Panc1 (cell line): Measurements from ENCODE around the gene YAP1. TPM values are rescaled to one million over a fixed set of nuclear protein-coding genes. Genes with fewer than 3 reads are reported as not detected.

Experiments used
- ATAC-seq: fragments of 200-7000 bp; cut with Tn5 transposase; 2 replicates; pipeline ENCODE4 v1.9.1; 2020; ENCODE audit warnings: mild to moderate bottlenecking, moderate library complexity
- BruUV-seq: library from RNA; stranded (reverse); fragments of 400-500 nt; replicated peaks from 2 replicates; lab custom pipeline; 2021; lab: Mats Ljungman, UMichigan
- CTCF ChIA-PET: fragments of 300-600 bp; sonication (Branson Sonifier 250); formaldehyde crosslinking; loops from one replicate; lab custom pipeline; 2022; ENCODE audit warnings: antibody characterized with exemption; lab: Charles Lee
- POLR2A ChIA-PET: fragments of 300-600 bp; sonication (Branson Sonifier 250); formaldehyde crosslinking; loops from one replicate; lab custom pipeline; 2022; ENCODE audit warnings: antibody characterized with exemption; lab: Charles Lee
- DNase-seq: peaks from one replicate; pipeline ENCODE4 v3.0.0-alpha.2; 2010; ENCODE audit warnings: low read depth, low spot score
- H3K27ac ChIP-seq: 2 replicates; pipeline ENCODE4 v1.5.1; 2011; ENCODE audit warnings: mild to moderate bottlenecking, low read length, inconsistent platforms
- H3K27me3 ChIP-seq: fragments of 200-500 bp; sonication (Bioruptor generic); 2 replicates; pipeline ENCODE4 v1.6.0; 2014; ENCODE audit warnings: low read length, inconsistent platforms; ENCODE audit not compliant: control insufficient read depth, insufficient read depth
- H3K36me3 ChIP-seq: fragments of 200-500 bp; sonication (Bioruptor generic); 2 replicates; pipeline ENCODE4 v1.5.1; 2014; ENCODE audit warnings: inconsistent platforms, mild to moderate bottlenecking, low read length, moderate library complexity; ENCODE audit not compliant: control insufficient read depth, insufficient read depth
- H3K4me1 ChIP-seq: 2 replicates; pipeline ENCODE4 v1.5.1; 2011; ENCODE audit warnings: inconsistent platforms, mild to moderate bottlenecking, low read length, moderate library complexity; ENCODE audit not compliant: control insufficient read depth, insufficient read depth
- H3K4me3 ChIP-seq, 2 experiments: 2 replicates each; pipeline ENCODE4 v1.5.1; 2011 to 2012; ENCODE audit warnings: low read depth in 2 of 2, low read length in 2 of 2, mild to moderate bottlenecking in 2 of 2, inconsistent platforms in 1 of 2, moderate library complexity in 1 of 2
- H3K9me3 ChIP-seq: fragments of 200-500 bp; sonication (Bioruptor generic); 2 replicates; pipeline ENCODE4 v1.5.1; 2014; ENCODE audit warnings: low read depth, mild to moderate bottlenecking, inconsistent platforms, low read length, moderate library complexity; ENCODE audit not compliant: control insufficient read depth, insufficient read depth
- CTCF ChIP-seq: fragments of 450-650 bp; IDR thresholded peaks from 2 replicates; pipeline ENCODE4 v1.5.1; 2017; ENCODE audit warnings: mild to moderate bottlenecking
- POLR2AphosphoS5 ChIP-seq: IDR thresholded peaks from 2 replicates; pipeline ENCODE4 v1.6.1; 2012; ENCODE audit warnings: mild to moderate bottlenecking, low read depth, low read length, moderate library complexity
- SIN3A ChIP-seq: IDR thresholded peaks from 2 replicates; pipeline ENCODE4 v1.6.1; 2012; ENCODE audit warnings: low read depth, mild to moderate bottlenecking, low read length, moderate library complexity, borderline replicate concordance; ENCODE audit not compliant: insufficient read depth
- TCF7L2 ChIP-seq: IDR thresholded peaks from 2 replicates; pipeline ENCODE4 v1.6.1; 2011; ENCODE audit warnings: mild to moderate bottlenecking, low read depth, low read length, inconsistent platforms
- in situ Hi-C: cut with HindIII; loops from 2 replicates; pipeline ENCODE4 v1.10.0; 2016; ENCODE audit warnings: low sequenced_read_pairs, low pct_unique_long_range_greater_than_20kb
- intact Hi-C: fragments of 100-400 bp; cut with micrococcal nuclease; formaldehyde crosslinking; loops from one replicate; pipeline ENCODE4 v1.10.0; 2022; ENCODE audit not compliant: unreplicated experiment
- total RNA-seq: library from RNA; stranded (reverse); gene quantifications from one replicate; pipeline ENCODE4 v1.2.1, GENCODE V29; 2021; ENCODE audit not compliant: unreplicated experiment
- TF ChIP-seq, protein P1 (sequence below), 2 experiments: IDR thresholded peaks; 2 replicates each; pipeline ENCODE4 v1.6.1; 2011 to 2012; ENCODE audit warnings: low read depth in 2 of 2, control low read depth in 1 of 2, low read length in 1 of 2, mild to moderate bottlenecking in 1 of 2, moderate library complexity in 1 of 2; ENCODE audit not compliant: insufficient read depth in 1 of 2

YAP1 gene
- total RNA-seq, 1 experiment from 2014 or later, result 158 TPM

GRCh38 chr11:102202972-102203371, 92.7 kb downstream of the YAP1 start:
- no peak for DNase-seq
- no peak overlapping the region for H3K4me3 ChIP-seq
- peaks cover 3% of the 10 kb centered on the region for H3K36me3 ChIP-seq
- ChIA-PET CTCF (no interaction called here), POLR2A (no interaction called here)
- ATAC-seq, result no peak
- intact Hi-C loops (no loop called here), in situ Hi-C loops (no loop called here)
- BruUV-seq, result no TSS peak
- no peak overlapping the region for H3K27ac ChIP-seq
- no peaks in the 10 kb centered on the region for H3K27me3 ChIP-seq
- no peaks in the 10 kb centered on the region for H3K9me3 ChIP-seq
- TF ChIP-seq POLR2AphosphoS5, result no peak
- TF ChIP-seq SIN3A, result no peak
- TF ChIP-seq, protein P1, sequence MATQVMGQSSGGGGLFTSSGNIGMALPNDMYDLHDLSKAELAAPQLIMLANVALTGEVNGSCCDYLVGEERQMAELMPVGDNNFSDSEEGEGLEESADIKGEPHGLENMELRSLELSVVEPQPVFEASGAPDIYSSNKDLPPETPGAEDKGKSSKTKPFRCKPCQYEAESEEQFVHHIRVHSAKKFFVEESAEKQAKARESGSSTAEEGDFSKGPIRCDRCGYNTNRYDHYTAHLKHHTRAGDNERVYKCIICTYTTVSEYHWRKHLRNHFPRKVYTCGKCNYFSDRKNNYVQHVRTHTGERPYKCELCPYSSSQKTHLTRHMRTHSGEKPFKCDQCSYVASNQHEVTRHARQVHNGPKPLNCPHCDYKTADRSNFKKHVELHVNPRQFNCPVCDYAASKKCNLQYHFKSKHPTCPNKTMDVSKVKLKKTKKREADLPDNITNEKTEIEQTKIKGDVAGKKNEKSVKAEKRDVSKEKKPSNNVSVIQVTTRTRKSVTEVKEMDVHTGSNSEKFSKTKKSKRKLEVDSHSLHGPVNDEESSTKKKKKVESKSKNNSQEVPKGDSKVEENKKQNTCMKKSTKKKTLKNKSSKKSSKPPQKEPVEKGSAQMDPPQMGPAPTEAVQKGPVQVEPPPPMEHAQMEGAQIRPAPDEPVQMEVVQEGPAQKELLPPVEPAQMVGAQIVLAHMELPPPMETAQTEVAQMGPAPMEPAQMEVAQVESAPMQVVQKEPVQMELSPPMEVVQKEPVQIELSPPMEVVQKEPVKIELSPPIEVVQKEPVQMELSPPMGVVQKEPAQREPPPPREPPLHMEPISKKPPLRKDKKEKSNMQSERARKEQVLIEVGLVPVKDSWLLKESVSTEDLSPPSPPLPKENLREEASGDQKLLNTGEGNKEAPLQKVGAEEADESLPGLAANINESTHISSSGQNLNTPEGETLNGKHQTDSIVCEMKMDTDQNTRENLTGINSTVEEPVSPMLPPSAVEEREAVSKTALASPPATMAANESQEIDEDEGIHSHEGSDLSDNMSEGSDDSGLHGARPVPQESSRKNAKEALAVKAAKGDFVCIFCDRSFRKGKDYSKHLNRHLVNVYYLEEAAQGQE (IDR thresholded peaks at IDR 0.05; ENCODE audit: insufficient read depth in 1 of 2, low read depth in 2 of 2, low read length in 1 of 2), result no peak
- TF ChIP-seq CTCF, result no peak
- no peak for TF ChIP-seq TCF7L2
- H3K4me1 ChIP-seq, result no peaks in the 10 kb centered on the region; the same call in 1 of the 2 replicates

- intact Hi-C loops, result no loop called here
These were observed 93.9 kb downstream of the YAP1 start for GRCh38 chr11:102204174-102204573.

More at GRCh38 chr11:102204174-102204573, 93.9 kb downstream of the YAP1 start:
- no peak for DNase-seq
- no peak for TF ChIP-seq SIN3A
- TF ChIP-seq, protein P1 (IDR thresholded peaks at IDR 0.05; ENCODE audit: insufficient read depth in 1 of 2, low read depth in 2 of 2, low read length in 1 of 2), result no peak
- TF ChIP-seq POLR2AphosphoS5, result no peak
- no peak for TF ChIP-seq CTCF
- TF ChIP-seq TCF7L2, result no peak
- peaks cover 6% of the 10 kb centered on the region for H3K36me3 ChIP-seq
- H3K9me3 ChIP-seq, result no peaks in the 10 kb centered on the region
- ChIA-PET POLR2A (no interaction called here), CTCF (no interaction called here)
- H3K4me3 ChIP-seq, result no peak overlapping the region
- no peak for ATAC-seq
- H3K27ac ChIP-seq, result no peak overlapping the region
- in situ Hi-C loops, result no loop called here
- H3K27me3 ChIP-seq, result no peaks in the 10 kb centered on the region
- H3K4me1 ChIP-seq, result no peaks in the 10 kb centered on the region
- BruUV-seq, result no TSS peak
